GM12878 (cell line): ENCODE measurements around the gene TRABD2B. TPM values are rescaled to one million over a fixed set of nuclear protein-coding genes. Genes with fewer than 3 reads are reported as not detected.

Experiments used
- ATAC-seq: fragments of 200-7000 bp; cut with Tn5 transposase; 3 replicates; pipeline ENCODE4 v1.9.1; 2020; ENCODE audit warnings: mild to moderate bottlenecking, moderate library complexity
- BruUV-seq: library from RNA; stranded (reverse); fragments of 400-500 nt; replicated peaks from 2 replicates; lab custom pipeline; 2021; lab: Mats Ljungman, UMichigan
- CTCF ChIA-PET: fragments of 300-600 bp; sonication (Branson Sonifier 250); formaldehyde crosslinking; extraction: SDS; loops from one replicate; lab custom pipeline; 2021; ENCODE audit warnings: inconsistent platforms; lab: Yijun Ruan, JAX
- POLR2A ChIA-PET: fragments of 350-600 bp; formaldehyde crosslinking; extraction: SDS; loops from one replicate; lab custom pipeline; 2021; ENCODE audit warnings: inconsistent platforms; lab: Charles Lee
- RAD21 ChIA-PET: fragments of 300-600 bp; sonication (Branson Sonifier 250); formaldehyde crosslinking; loops from one replicate; lab custom pipeline; 2023; ENCODE audit warnings: antibody characterized with exemption; ENCODE audit not compliant: unreplicated experiment; lab: Charles Lee
- SMC1A ChIA-PET: fragments of 300-600 bp; sonication (Branson Sonifier 250); formaldehyde crosslinking; loops from one replicate; lab custom pipeline; 2023; ENCODE audit not compliant: unreplicated experiment, uncharacterized antibody; lab: Charles Lee
- DNase-seq: peaks from one replicate; pipeline ENCODE4 v3.0.0-alpha.2; 2011; ENCODE audit warnings: low read depth, low spot score
- FAIRE-seq: peaks from 3 replicates; lab custom pipeline; 2011; peaks lifted over from hg19 to GRCh38; lab: Jason Lieb, UNC
- H2AFZ ChIP-seq: 2 replicates; pipeline ENCODE4 v1.6.0; 2011; ENCODE audit warnings: low read depth, low read length, control low read depth; ENCODE audit not compliant: control insufficient read depth
- H3K27ac ChIP-seq: 2 replicates; pipeline ENCODE4 v1.5.1; 2011; ENCODE audit warnings: control low read depth; ENCODE audit not compliant: control insufficient read depth, insufficient read depth
- H3K27me3 ChIP-seq, 2 experiments: replicated peaks in 1 of 2; 2 replicates each; pipeline versions ENCODE4 v1.6.0 to v1.6.1; 2011; ENCODE audit warnings: low read length in 1 of 2; ENCODE audit not compliant: control insufficient read depth in 2 of 2, insufficient read depth in 2 of 2
- H3K36me3 ChIP-seq, 2 experiments: 2 replicates each; pipeline ENCODE4 v1.5.1; 2011; ENCODE audit warnings: low read length in 1 of 2; ENCODE audit not compliant: control insufficient read depth in 2 of 2, insufficient read depth in 2 of 2
- H3K4me1 ChIP-seq: 2 replicates; pipeline ENCODE4 v1.6.1; 2011; ENCODE audit warnings: mild to moderate bottlenecking, low read length, moderate library complexity, mixed read lengths; ENCODE audit not compliant: control insufficient read depth, insufficient read depth
- H3K4me2 ChIP-seq: 2 replicates; pipeline ENCODE4 v1.6.0; 2011; ENCODE audit warnings: control low read depth; ENCODE audit not compliant: control insufficient read depth, insufficient read depth
- H3K4me3 ChIP-seq: fragments of 200-600 bp; sonication (generic); 2 replicates; pipeline ENCODE4 v1.5.1; 2016
- H3K79me2 ChIP-seq: 2 replicates; pipeline ENCODE4 v1.6.0; 2011; ENCODE audit warnings: low read length; ENCODE audit not compliant: control insufficient read depth, insufficient read depth
- H3K9ac ChIP-seq: 2 replicates; pipeline ENCODE4 v1.8.0; 2011; ENCODE audit warnings: low read length, control low read depth, mixed read lengths; ENCODE audit not compliant: control insufficient read depth, insufficient read depth
- H3K9me3 ChIP-seq: replicated peaks from 3 replicates; pipeline ENCODE4 v1.5.1; 2011; ENCODE audit warnings: mild to moderate bottlenecking, low read length; ENCODE audit not compliant: control insufficient read depth, insufficient read depth
- H4K20me1 ChIP-seq: 2 replicates; pipeline ENCODE4 v1.6.0; 2011; ENCODE audit not compliant: control insufficient read depth, insufficient read depth
- ZNF687 ChIP-seq: fragments of 450-650 bp; IDR thresholded peaks from 2 replicates; pipeline ENCODE4 v1.6.1; 2017; ENCODE audit warnings: mild to moderate bottlenecking, moderate library complexity
- WGBS: methylation state at CpG from one replicate; pipeline ENCODE4 v1.1.6; 2016; ENCODE audit warnings: low lambda C conversion rate; ENCODE audit not compliant: insufficient replicate concordance, insufficient coverage; ENCODE audit errors: missing lambda C conversion rate; 5-methylcytosine and 5-hydroxymethylcytosine counted together
- in situ Hi-C: fragments of 300-500 bp; cut with MboI; formaldehyde crosslinking; loops from 9 replicates; pipeline ENCODE4 v1.14.3; 2018; ENCODE audit warnings: mixed read lengths
- intact Hi-C: fragments of 100-400 bp; cut with micrococcal nuclease; formaldehyde crosslinking; loops from one replicate; pipeline ENCODE4 v1.14.2; 2022; ENCODE audit not compliant: unreplicated experiment
- polyA plus RNA-seq, 11 experiments: library from polyadenylated mRNA; depleted of rRNA in 4 of 11; unstranded in 6 of 11; stranded (reverse) in 5 of 11; fragments of >200 nt; fragmentation: Nextera tagmentation in 4 of 11; fragmentation: Illumina TruSeq in 1 of 11; extraction: Ambion mirVana in 4 of 11; extraction: Trizol in 1 of 11; gene quantifications; 1 replicate in 1 of 11; 2 replicates in 10 of 11; pipeline versions ENCODE4 v1.2.1 to v1.2.3, GENCODE V29; 2011 to 2016; ENCODE audit warnings: inconsistent platforms in 2 of 11, missing spikeins in 2 of 11, low read depth in 1 of 11
- total RNA-seq, 4 experiments: library from RNA; depleted of rRNA in 3 of 4; stranded (reverse); fragments of >200 nt in 3 of 4; fragmentation: Illumina TruSeq in 1 of 4; extraction: Trizol in 1 of 4; gene quantifications; 2 replicates each; pipeline versions ENCODE4 v1.2.1 to v1.2.3, GENCODE V29; 2013 to 2021

TRABD2B gene
- total and polyA plus RNA-seq, 10 of the 15 experiments (the other 5 are each of a cell fraction or from before 2014, with no cell fraction given), result not detected

- Histone ChIP-seq H3K27me3 (peaks cover 0 to 7% of the 10 kb centered on the region in 2 experiments; a peak in 3 of 4 replicates), H3K4me3 (no peak overlapping the region), H3K9me3 (no peaks in the 10 kb centered on the region), H3K9ac (no peak overlapping the region), H3K36me3 (no peaks in the 10 kb centered on the region), H3K4me1 (no peaks in the 10 kb centered on the region), H2AFZ (no peak overlapping the region), H3K4me2 (no peak overlapping the region), H3K79me2 (no peaks in the 10 kb centered on the region), H4K20me1 (no peaks in the 10 kb centered on the region), H3K27ac (no peak overlapping the region)
- no peak for TF ChIP-seq ZNF687
- intact Hi-C loops, result loop anchor here (5.0 kb wide), 1 partner anchor 206 kb away; no protein-coding TSS in a partner anchor
- SMC1A ChIA-PET, result no interaction called here
- no peak for DNase-seq
- FAIRE-seq, result no peak
- in situ Hi-C loops, result no loop called here
- BruUV-seq, result no TSS peak
- RAD21 ChIA-PET, result no interaction called here
- 24% methylated on average over 7 of the region's 7 CpGs for WGBS
- POLR2A ChIA-PET, result no interaction called here
- ATAC-seq, result no peak
- CTCF ChIA-PET, result no interaction called here
Measured at GRCh38 chr1:47996060-47996405, 1.2 kb downstream of the TRABD2B start.
